CD4-positive, CD25-positive, alpha-beta regulatory T cell (primary cell): ENCODE data around the gene CRY1. TPM values are rescaled to one million over a fixed set of nuclear protein-coding genes. Genes with fewer than 3 reads are reported as not detected.

Experiments used
- ATAC-seq, 2 donors: fragments of 150-1000 bp; cut with Tn5 transposase; one replicate each; pipeline ENCODE4 v1.10.0; 2021; ENCODE audit warnings: low read depth in 2 of 2, moderate number of reproducible peaks in 2 of 2, moderate library complexity in 1 of 2
- DNase-seq, 3 donors: peaks; one replicate each; pipeline versions ENCODE4 v3.0.0 to v3.0.0-alpha.2; 2012 to 2022; ENCODE audit warnings: mixed read lengths in 1 of 3
- H3K27ac ChIP-seq: one replicate; pipeline ENCODE4 v1.7.0; 2013; ENCODE audit warnings: mild to moderate bottlenecking, low read length; ENCODE audit not compliant: insufficient read depth, poor library complexity, severe bottlenecking
- H3K27me3 ChIP-seq: one replicate; pipeline ENCODE4 v1.7.0; 2013; ENCODE audit warnings: low read length; ENCODE audit not compliant: control insufficient read depth, insufficient read depth
- H3K36me3 ChIP-seq: one replicate; pipeline ENCODE4 v1.7.0; 2013; ENCODE audit warnings: mild to moderate bottlenecking, low read length, moderate library complexity; ENCODE audit not compliant: control insufficient read depth, insufficient read depth
- H3K4me1 ChIP-seq: 2 replicates; pipeline ENCODE4 v1.7.0; 2013; ENCODE audit warnings: mild to moderate bottlenecking, low read length; ENCODE audit not compliant: insufficient read depth, control insufficient read depth, poor library complexity, severe bottlenecking
- H3K4me3 ChIP-seq: one replicate; pipeline ENCODE4 v1.7.0; 2013; ENCODE audit warnings: low read depth, mild to moderate bottlenecking, low read length, moderate library complexity
- H3K9me3 ChIP-seq, 2 experiments: 1 replicate in 1 of 2; 2 replicates in 1 of 2; pipeline ENCODE4 v1.7.0; 2013; ENCODE audit warnings: low read length in 2 of 2, mild to moderate bottlenecking in 1 of 2, moderate library complexity in 1 of 2; ENCODE audit not compliant: control insufficient read depth in 2 of 2
- H3K27ac Mint-ChIP-seq, 3 donors: one replicate each; pipeline ENCODE4 v1.8.0; 2020 to 2022; ENCODE audit warnings: mild to moderate bottlenecking in 3 of 3, mixed read lengths in 3 of 3, moderate library complexity in 2 of 3
- H3K27me3 Mint-ChIP-seq: one replicate; pipeline ENCODE4 v1.8.0; 2022; ENCODE audit warnings: mild to moderate bottlenecking, mixed read lengths
- H3K36me3 Mint-ChIP-seq: one replicate; pipeline ENCODE4 v1.8.0; 2020; ENCODE audit warnings: mixed read lengths
- H3K4me1 Mint-ChIP-seq, 4 donors: one replicate each; pipeline ENCODE4 v1.8.0; 2020 to 2022; ENCODE audit warnings: mixed read lengths in 4 of 4, mild to moderate bottlenecking in 1 of 4
- H3K4me3 Mint-ChIP-seq, 4 donors: one replicate each; pipeline ENCODE4 v1.8.0; 2020 to 2022; ENCODE audit warnings: mild to moderate bottlenecking in 4 of 4, mixed read lengths in 4 of 4, moderate library complexity in 3 of 4
- H3K9me3 Mint-ChIP-seq, 7 donors: one replicate each; pipeline ENCODE4 v1.8.0; 2020 to 2022; ENCODE audit warnings: mixed read lengths in 7 of 7, mild to moderate bottlenecking in 3 of 7, moderate library complexity in 2 of 7
- polyA plus RNA-seq, 4 donors: library from polyadenylated mRNA; unstranded; fragments of 300-500 nt; fragmentation: Illumina TruSeq; gene quantifications; one replicate each; pipeline ENCODE4 v1.2.3, GENCODE V29; 2021
- total RNA-seq: library from RNA; stranded (reverse); gene quantifications from one replicate; pipeline ENCODE4 v1.2.3, GENCODE V29; 2022

The CRY1 gene
- total and polyA plus RNA-seq, 5 donors from 2014 or later: 26.7 to 91.1 (median 31.4) TPM

DNA sequence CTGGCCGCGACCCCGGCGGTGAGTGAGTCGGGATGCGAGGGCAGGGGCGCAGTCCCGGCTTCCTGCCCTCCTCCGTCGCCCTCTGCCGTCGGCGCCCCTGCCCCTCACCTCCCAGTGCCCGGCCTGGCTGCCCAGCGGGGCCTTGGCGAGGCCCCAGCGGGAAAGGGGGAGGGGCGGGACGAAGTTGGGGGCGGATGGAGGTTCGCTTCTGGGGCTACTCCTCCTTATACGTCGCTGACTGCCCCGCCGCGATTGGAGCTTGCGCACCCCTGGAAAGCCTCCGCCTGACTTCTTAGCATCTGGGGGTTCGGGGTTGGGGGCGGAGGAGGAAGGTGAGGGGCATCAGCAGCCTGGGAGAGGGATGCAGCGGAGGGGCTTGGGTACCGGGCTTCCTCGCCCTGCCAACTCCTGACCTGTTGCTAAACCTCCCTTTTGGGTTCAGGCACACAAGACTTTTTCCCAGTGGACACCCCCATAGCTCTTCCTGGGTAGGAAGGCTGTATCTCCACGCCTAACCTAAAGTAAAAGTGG is 137.2 kb downstream of the CRY1 start:
- Histone ChIP-seq H3K36me3 (no peaks in the 10 kb centered on the region), H3K4me3 (peak overlapping the region; percentile 94), H3K27ac (peak overlapping the region; percentile 88), H3K9me3 (no peaks in the 10 kb centered on the region), H3K27me3 (no peaks in the 10 kb centered on the region), H3K4me1 (peaks cover 33% of the 10 kb centered on the region)
- H3K9me3 Mint-ChIP-seq: peaks cover 0 to 2% (median 0%) of the 10 kb centered on the region in 7 donors
- no peaks in the 10 kb centered on the region for H3K36me3 Mint-ChIP-seq
- peak; percentile 20 to 32 for ATAC-seq
- H3K4me3 Mint-ChIP-seq: peak overlapping the region; percentile 93 to 97 (median 95)
- H3K27ac Mint-ChIP-seq: peak overlapping the region; percentile 91 to 97 (median 93)
- peaks cover 19 to 44% (median 32%) of the 10 kb centered on the region in 4 donors for H3K4me1 Mint-ChIP-seq
- no peaks in the 10 kb centered on the region for H3K27me3 Mint-ChIP-seq
- DNase-seq: peak; percentile 53 to 74 (median 59)

DNA sequence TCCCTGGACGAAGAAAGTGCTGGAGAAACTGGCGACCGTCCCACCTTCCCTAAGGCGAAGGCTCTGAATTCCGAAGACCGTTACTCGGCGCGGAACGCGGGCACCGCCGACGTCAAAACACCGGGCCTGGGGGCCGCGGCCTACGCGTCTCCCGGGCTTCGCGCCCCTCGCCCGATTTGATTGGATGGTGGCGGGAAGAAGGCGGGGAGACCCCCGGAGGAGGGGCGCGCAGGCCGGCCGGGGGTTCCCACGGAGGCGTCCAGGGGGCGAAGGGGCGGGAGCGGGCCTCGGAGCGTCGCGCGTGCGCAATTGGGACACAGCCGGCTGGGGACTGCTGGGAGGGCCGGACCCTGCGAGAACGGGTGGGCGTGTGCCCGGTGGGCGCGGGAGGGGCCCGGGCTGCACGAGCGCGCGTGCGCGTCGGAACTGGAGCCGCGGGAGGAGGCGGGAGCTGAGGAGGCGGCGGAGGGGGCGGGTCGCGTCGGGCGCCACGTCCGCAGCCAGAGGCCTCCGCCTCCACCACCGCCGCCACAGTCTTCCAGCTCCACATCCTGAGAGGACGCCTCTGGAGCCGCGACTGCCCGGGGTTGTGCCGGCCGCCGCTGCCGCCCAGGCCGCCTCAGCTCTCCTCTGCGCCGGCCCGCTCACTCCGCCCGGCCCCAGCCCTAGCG is 137.8 kb downstream of the CRY1 start, which contains the start of gene TMEM263:
TSS of gene TMEM263 (plus strand) at position 531 of the 671 bp plus-strand sequence. CDS start 11,210 bp downstream, outside the sequence.
- H3K4me1 Mint-ChIP-seq: peaks cover 19 to 41% (median 28%) of the 10 kb centered on the region in 4 donors
- peaks cover 0 to 2% (median 0%) of the 10 kb centered on the region in 7 donors for H3K9me3 Mint-ChIP-seq
- peak within 1 kb of the TSS; percentile 93 to 97 (median 96) for H3K4me3 Mint-ChIP-seq
- H3K27ac Mint-ChIP-seq: peak within 1 kb of the TSS; percentile 94 to 97 (median 95)
- peak; percentile 87 for ATAC-seq
- no peaks in the 10 kb centered on the region for H3K36me3 ChIP-seq
- no peaks in the 10 kb centered on the region for H3K27me3 ChIP-seq
- peaks cover under 1% of the 10 kb centered on the region for H3K27me3 Mint-ChIP-seq
- H3K9me3 ChIP-seq: no peaks in the 10 kb centered on the region
- peaks cover 29% of the 10 kb centered on the region for H3K4me1 ChIP-seq
- peak within 1 kb of the TSS; percentile 94 for H3K4me3 ChIP-seq
- peak; percentile 87 to 93 (median 87) for DNase-seq
- peak within 1 kb of the TSS; percentile 88 for H3K27ac ChIP-seq
- no peaks in the 10 kb centered on the region for H3K36me3 Mint-ChIP-seq

DNA sequence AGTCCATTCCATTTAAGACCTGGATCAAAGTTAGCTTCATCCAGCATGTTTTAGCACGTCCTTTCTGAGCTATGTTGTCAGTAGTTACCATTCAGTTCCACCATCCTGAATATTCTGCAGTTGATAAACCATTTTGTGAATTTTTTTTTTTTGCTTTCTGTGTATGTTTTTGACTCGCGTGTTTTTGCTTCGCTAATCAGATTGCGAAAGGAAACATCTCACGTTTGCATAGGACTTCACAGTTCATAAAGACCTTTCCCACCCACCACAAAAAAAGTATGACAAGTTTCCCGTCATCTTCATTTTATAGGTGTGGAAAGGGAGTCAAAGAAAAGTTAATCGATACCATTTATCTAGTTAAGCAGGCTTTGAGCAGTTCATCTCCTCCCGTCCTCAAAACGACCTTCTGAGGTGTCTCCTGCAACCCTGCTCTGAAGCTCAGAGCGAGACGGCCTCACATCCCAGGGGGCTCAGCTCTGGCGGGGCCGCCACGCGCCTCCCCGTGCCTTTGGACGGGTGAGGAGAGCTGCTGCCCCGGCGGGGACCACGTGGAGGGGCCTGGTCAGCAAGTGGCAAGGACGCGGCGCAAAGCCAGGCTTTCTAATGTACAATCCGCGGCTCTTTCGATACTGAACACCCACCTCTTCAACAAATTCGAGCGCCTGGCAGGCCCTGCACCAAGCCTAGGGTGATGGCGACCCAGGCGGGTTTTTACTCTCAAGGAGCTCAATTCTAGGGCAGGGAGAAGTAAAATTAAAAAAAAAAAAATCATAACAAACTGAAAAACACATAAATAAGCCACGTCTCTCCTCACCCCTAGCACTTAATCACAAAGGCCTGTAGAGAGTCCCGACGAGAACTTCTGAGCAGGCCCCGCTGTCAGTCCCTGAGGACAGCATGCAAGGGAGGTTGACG is 138.6 kb downstream of the CRY1 start:
- peak overlapping the region; percentile 88 for H3K27ac ChIP-seq
- H3K36me3 Mint-ChIP-seq: no peaks in the 10 kb centered on the region
- peaks cover 8% of the 10 kb centered on the region for H3K27me3 Mint-ChIP-seq
- H3K36me3 ChIP-seq: no peaks in the 10 kb centered on the region
- peaks cover 25% of the 10 kb centered on the region for H3K4me1 ChIP-seq
- peak in 1 of 3 donors; percentile 11 for DNase-seq
- ATAC-seq: peak; percentile 20 to 29
- H3K4me1 Mint-ChIP-seq: peaks cover 19 to 41% (median 27%) of the 10 kb centered on the region in 4 donors
- no peaks in the 10 kb centered on the region for H3K9me3 ChIP-seq
- H3K27ac Mint-ChIP-seq: peak overlapping the region; percentile 94 to 95 (median 95)
- peak overlapping the region; percentile 73 for H3K4me3 ChIP-seq
- peak overlapping the region; percentile 92 to 97 (median 94) for H3K4me3 Mint-ChIP-seq
- no peaks in the 10 kb centered on the region for H3K27me3 ChIP-seq
- H3K9me3 Mint-ChIP-seq: peaks cover 0 to 5% (median 2%) of the 10 kb centered on the region in 7 donors

DNA sequence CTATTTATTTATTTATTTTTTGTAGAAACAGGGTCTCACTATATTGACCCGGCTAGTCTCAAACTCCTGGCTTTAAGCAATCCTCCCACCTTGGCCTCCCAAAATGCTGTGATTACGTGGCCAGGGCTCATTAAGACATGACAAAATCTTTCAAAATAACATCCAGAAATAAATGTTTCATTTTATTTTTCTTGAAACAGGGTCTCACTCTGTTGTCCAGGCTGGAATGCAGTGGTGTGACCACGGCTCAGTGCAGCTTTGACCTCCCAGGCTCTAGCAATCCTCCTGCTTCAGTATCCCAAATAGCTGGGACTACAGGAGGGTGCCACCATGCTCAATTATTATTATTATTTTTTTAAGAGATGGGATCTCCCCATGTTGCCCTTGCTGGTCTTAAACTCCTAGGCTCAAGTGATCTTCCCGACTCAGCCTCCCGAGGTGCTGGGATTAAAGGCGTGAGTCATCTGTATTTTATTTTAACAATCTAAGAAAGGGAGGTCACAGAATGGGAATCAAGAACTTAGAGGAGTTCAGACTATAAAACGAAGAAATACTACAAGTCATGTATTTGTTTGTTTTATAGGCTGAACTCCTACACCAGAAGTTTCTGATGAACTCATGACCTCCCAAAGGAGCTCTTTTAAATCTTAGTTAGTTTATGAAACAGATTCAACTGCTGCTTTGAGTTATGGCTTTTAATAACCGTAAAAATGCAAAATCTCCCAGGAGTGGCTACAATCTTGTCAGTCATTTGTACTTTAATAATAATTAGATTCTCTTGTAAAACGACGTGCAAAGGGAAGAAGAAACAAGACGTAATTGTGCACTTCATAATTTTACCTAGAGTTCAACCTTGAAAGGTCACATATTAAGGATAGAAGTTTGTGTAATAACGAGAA is 139.7 kb downstream of the CRY1 start:
- no peak for DNase-seq
- peaks cover 15 to 36% (median 23%) of the 10 kb centered on the region in 4 donors for H3K4me1 Mint-ChIP-seq
- Histone ChIP-seq H3K4me3 (peak overlapping the region; percentile 51), H3K36me3 (no peaks in the 10 kb centered on the region), H3K9me3 (peaks cover 6 to 7% of the 10 kb centered on the region in 2 experiments), H3K4me1 (peaks cover 25% of the 10 kb centered on the region), H3K27me3 (no peaks in the 10 kb centered on the region), H3K27ac (no peak overlapping the region)
- no peaks in the 10 kb centered on the region for H3K36me3 Mint-ChIP-seq
- peaks cover 8% of the 10 kb centered on the region for H3K27me3 Mint-ChIP-seq
- H3K9me3 Mint-ChIP-seq: peaks cover 2 to 10% (median 4%) of the 10 kb centered on the region in 7 donors
- ATAC-seq: no peak
- H3K4me3 Mint-ChIP-seq: peak overlapping the region; percentile 41 to 93 (median 88)
- peak overlapping the region in 1 of 3 donors; percentile 95 for H3K27ac Mint-ChIP-seq

GRCh38 chr12:106950591-106950990 is 142.8 kb downstream of the CRY1 start:
- H3K4me1 Mint-ChIP-seq: peaks cover 0 to 18% (median 9%) of the 10 kb centered on the region in 4 donors
- H3K4me3 Mint-ChIP-seq: peak overlapping the region in 1 of 4 donors; percentile 17
- H3K36me3 ChIP-seq: no peaks in the 10 kb centered on the region
- no peaks in the 10 kb centered on the region for H3K36me3 Mint-ChIP-seq
- DNase-seq (no peak), ATAC-seq (no peak)
- H3K27ac ChIP-seq: no peak overlapping the region
- no peak overlapping the region for H3K27ac Mint-ChIP-seq
- no peaks in the 10 kb centered on the region for H3K27me3 ChIP-seq
- peaks cover 7 to 9% of the 10 kb centered on the region in 2 experiments for H3K9me3 ChIP-seq
- peaks cover 2 to 10% (median 6%) of the 10 kb centered on the region in 7 donors for H3K9me3 Mint-ChIP-seq
- H3K4me1 ChIP-seq: peaks cover 9% of the 10 kb centered on the region
- H3K4me3 ChIP-seq: no peak overlapping the region
- peaks cover 16% of the 10 kb centered on the region for H3K27me3 Mint-ChIP-seq

- Mint-ChIP-seq H3K9me3 (peaks cover 2 to 10% (median 6%) of the 10 kb centered on the region in 7 donors), H3K4me1 (peaks cover 0 to 3% (median under 1%) of the 10 kb centered on the region in 4 donors), H3K36me3 (no peaks in the 10 kb centered on the region), H3K27ac (no peak overlapping the region), H3K4me3 (no peak overlapping the region), H3K27me3 (peaks cover 17% of the 10 kb centered on the region)
- DNase-seq: no peak
- Histone ChIP-seq H3K9me3 (peaks cover 7 to 11% of the 10 kb centered on the region in 2 experiments), H3K4me1 (no peaks in the 10 kb centered on the region), H3K27me3 (no peaks in the 10 kb centered on the region), H3K36me3 (no peaks in the 10 kb centered on the region), H3K27ac (no peak overlapping the region), H3K4me3 (no peak overlapping the region)
- no peak for ATAC-seq
These were observed 145.9 kb downstream of the CRY1 start for GRCh38 chr12:106947461-106947860.
